HG02588 (cell line): ENCODE data around the gene MYO16.

Experiments used
- ATAC-seq: cut with Tn5 transposase; IDR thresholded peaks from one replicate; pipeline ENCODE4 v1.9.1; 2021; ENCODE audit warnings: mild to moderate bottlenecking, moderate library complexity; ENCODE audit not compliant: unreplicated experiment

Gene MYO16

GRCh38 chr13:108629181-108629752 lies at the start of gene MYO16:
TSS of gene MYO16 (plus strand) at chr13:108629611. CDS start at chr13:108629845, 234 bp downstream.
- ATAC-seq = no peak

- no peak for ATAC-seq
Observed at GRCh38 chr13:108586826-108587225, 42.6 kb upstream of the MYO16 start.

GRCh38 chr13:108588516-108588915 lies 40.9 kb upstream of the MYO16 start:
- ATAC-seq = no peak

- ATAC-seq = no peak
Observed at GRCh38 chr13:108594153-108594552, 35.3 kb upstream of the MYO16 start.

GRCh38 chr13:108595436-108596274 lies 33.8 kb upstream of the MYO16 start:
- no peak for ATAC-seq

GRCh38 chr13:108597943-108598342 lies 31.5 kb upstream of the MYO16 start:
- no peak for ATAC-seq

GRCh38 chr13:108606424-108606823 lies 23.0 kb upstream of the MYO16 start:
- no peak for ATAC-seq

GRCh38 chr13:108609353-108609752 lies 20.1 kb upstream of the MYO16 start:
- no peak for ATAC-seq

- ATAC-seq = no peak
Observed at GRCh38 chr13:108610507-108610906, 18.9 kb upstream of the MYO16 start.

- no peak for ATAC-seq
Observed at GRCh38 chr13:108615241-108615640, 14.2 kb upstream of the MYO16 start.

GRCh38 chr13:108618233-108618632 lies 11.2 kb upstream of the MYO16 start:
- ATAC-seq = no peak

- no peak for ATAC-seq
Observed at GRCh38 chr13:108621462-108621861, 7.9 kb upstream of the MYO16 start.

- ATAC-seq = no peak
Observed at GRCh38 chr13:108624108-108624507, 5.3 kb upstream of the MYO16 start.

GRCh38 chr13:108624979-108625378 lies 4.4 kb upstream of the MYO16 start:
- ATAC-seq = no peak

GRCh38 chr13:108629988-108630387 lies 577 bp downstream of the MYO16 start:
- ATAC-seq = no peak

- ATAC-seq = no peak
Observed at GRCh38 chr13:108632649-108633167, 3.3 kb downstream of the MYO16 start.

GRCh38 chr13:108638901-108639300 lies 9.5 kb downstream of the MYO16 start:
- no peak for ATAC-seq

- ATAC-seq = no peak
Observed at GRCh38 chr13:108643646-108644353, 14.4 kb downstream of the MYO16 start.

GRCh38 chr13:108645376-108645775 lies 16.0 kb downstream of the MYO16 start:
- no peak for ATAC-seq

- no peak for ATAC-seq
Observed at GRCh38 chr13:108650271-108650670, 20.9 kb downstream of the MYO16 start.

- ATAC-seq = no peak
Observed at GRCh38 chr13:108656742-108657141, 27.3 kb downstream of the MYO16 start.

GRCh38 chr13:108657519-108657918 lies 28.1 kb downstream of the MYO16 start:
- ATAC-seq = no peak
